Calu3 (cell line): ENCODE measurements around the gene PRAME. TPM values are rescaled to one million over a fixed set of nuclear protein-coding genes. Genes with fewer than 3 reads are reported as not detected.

Experiments
- BruUV-seq: library from RNA; stranded (reverse); fragments of 400-500 nt; replicated peaks from 2 replicates; lab custom pipeline; 2021; lab: Mats Ljungman, UMichigan
- CTCF ChIA-PET: fragments of 300-600 bp; sonication (Branson Sonifier 250); formaldehyde crosslinking; loops from one replicate; lab custom pipeline; 2022; ENCODE audit warnings: antibody characterized with exemption; lab: Charles Lee
- DNase-seq: peaks from one replicate; pipeline ENCODE4 v3.0.0; 2022
- H3K27ac Mint-ChIP-seq: one replicate; pipeline ENCODE4 v1.8.0; 2022; ENCODE audit warnings: mixed read lengths; ENCODE audit not compliant: unreplicated experiment
- H3K27me3 Mint-ChIP-seq: one replicate; pipeline ENCODE4 v1.8.0; 2022; ENCODE audit warnings: mixed read lengths; ENCODE audit not compliant: unreplicated experiment
- H3K36me3 Mint-ChIP-seq: one replicate; pipeline ENCODE4 v1.8.0; 2022; ENCODE audit warnings: mild to moderate bottlenecking, moderate library complexity, mixed read lengths; ENCODE audit not compliant: insufficient read depth, unreplicated experiment
- H3K4me1 Mint-ChIP-seq: one replicate; pipeline ENCODE4 v1.8.0; 2022; ENCODE audit warnings: mild to moderate bottlenecking, low read depth, mixed read lengths; ENCODE audit not compliant: unreplicated experiment
- H3K4me3 Mint-ChIP-seq: one replicate; pipeline ENCODE4 v1.8.0; 2022; ENCODE audit warnings: mild to moderate bottlenecking, low read depth, moderate library complexity, mixed read lengths; ENCODE audit not compliant: unreplicated experiment
- H3K9me3 Mint-ChIP-seq: one replicate; pipeline ENCODE4 v1.8.0; 2022; ENCODE audit warnings: low read depth, mixed read lengths; ENCODE audit not compliant: unreplicated experiment
- CTCF ChIP-seq: fragments of 200-600 bp; IDR thresholded peaks from one replicate; pipeline ENCODE4 v1.8.0; 2022; ENCODE audit warnings: antibody characterized with exemption; ENCODE audit not compliant: unreplicated experiment
- intact Hi-C: fragments of 100-400 bp; cut with micrococcal nuclease; formaldehyde crosslinking; loops from one replicate; pipeline ENCODE4 v1.10.0; 2022; ENCODE audit not compliant: unreplicated experiment
- total RNA-seq: library from RNA; stranded (reverse); gene quantifications from 2 replicates; pipeline ENCODE4 v1.2.3, GENCODE V29; 2022

PRAME gene
- total RNA-seq, 1 experiment from 2014 or later = 2.6 TPM

GRCh38 chr22:22603470-22603947, 44.4 kb upstream of the PRAME start:
- Mint-ChIP-seq H3K27ac (no peak overlapping the region), H3K4me1 (no peaks in the 10 kb centered on the region), H3K36me3 (no peaks in the 10 kb centered on the region), H3K4me3 (no peak overlapping the region), H3K9me3 (no peaks in the 10 kb centered on the region), H3K27me3 (peaks cover 72% of the 10 kb centered on the region)
- no TSS peak for BruUV-seq
- no peak for TF ChIP-seq CTCF
- no peak for DNase-seq
- CTCF ChIA-PET = no interaction called here
- intact Hi-C loops = no loop called here

- BruUV-seq = no TSS peak
- Mint-ChIP-seq H3K9me3 (no peaks in the 10 kb centered on the region), H3K4me1 (no peaks in the 10 kb centered on the region), H3K4me3 (no peak overlapping the region), H3K27me3 (peaks cover 91% of the 10 kb centered on the region), H3K36me3 (no peaks in the 10 kb centered on the region), H3K27ac (no peak overlapping the region)
- no peak for TF ChIP-seq CTCF
- DNase-seq = no peak
- CTCF ChIA-PET = no interaction called here
- intact Hi-C loops = no loop called here
Observed at GRCh38 chr22:22600531-22601261, 41.6 kb upstream of the PRAME start.

- H3K9me3 Mint-ChIP-seq = no peaks in the 10 kb centered on the region
- no peak overlapping the region for H3K27ac Mint-ChIP-seq
- peaks cover 83% of the 10 kb centered on the region for H3K27me3 Mint-ChIP-seq
- no peak for TF ChIP-seq CTCF
- H3K36me3 Mint-ChIP-seq = no peaks in the 10 kb centered on the region
- DNase-seq = no peak
- no peaks in the 10 kb centered on the region for H3K4me1 Mint-ChIP-seq
- no peak overlapping the region for H3K4me3 Mint-ChIP-seq
- no TSS peak for BruUV-seq
- intact Hi-C loops = no loop called here
- CTCF ChIA-PET = interaction anchor here (0.6 kb wide), 1 partner anchor 9 kb away, joined by 3 read pairs; no protein-coding TSS in a partner anchor
Observed at GRCh38 chr22:22599248-22599647, 40.2 kb upstream of the PRAME start.

GRCh38 chr22:22598144-22598543, 39.1 kb upstream of the PRAME start:
- no TSS peak for BruUV-seq
- H3K27ac Mint-ChIP-seq = no peak overlapping the region
- intact Hi-C loops = no loop called here
- no peaks in the 10 kb centered on the region for H3K36me3 Mint-ChIP-seq
- CTCF ChIA-PET = interaction anchor here (1.0 kb wide), 1 partner anchor 11 kb away, joined by 3 read pairs; no protein-coding TSS in a partner anchor
- no peak for DNase-seq
- H3K4me3 Mint-ChIP-seq = no peak overlapping the region
- H3K4me1 Mint-ChIP-seq = no peaks in the 10 kb centered on the region
- H3K9me3 Mint-ChIP-seq = no peaks in the 10 kb centered on the region
- no peak for TF ChIP-seq CTCF
- peaks cover 81% of the 10 kb centered on the region for H3K27me3 Mint-ChIP-seq
